ENCODE data around the gene HS6ST1. TPM values are rescaled to one million over a fixed set of nuclear protein-coding genes. Genes with fewer than 3 reads are reported as not detected.
"Not testable (repeated sequence)": the region's sequence is repeated elsewhere in the genome, so short reads cannot be mapped to it uniquely, and the experiment has no call there.

HS6ST1 gene
- total and polyA plus RNA-seq, 4 donors: 3.0 to 17.4 (median 8.9) TPM

DNA sequence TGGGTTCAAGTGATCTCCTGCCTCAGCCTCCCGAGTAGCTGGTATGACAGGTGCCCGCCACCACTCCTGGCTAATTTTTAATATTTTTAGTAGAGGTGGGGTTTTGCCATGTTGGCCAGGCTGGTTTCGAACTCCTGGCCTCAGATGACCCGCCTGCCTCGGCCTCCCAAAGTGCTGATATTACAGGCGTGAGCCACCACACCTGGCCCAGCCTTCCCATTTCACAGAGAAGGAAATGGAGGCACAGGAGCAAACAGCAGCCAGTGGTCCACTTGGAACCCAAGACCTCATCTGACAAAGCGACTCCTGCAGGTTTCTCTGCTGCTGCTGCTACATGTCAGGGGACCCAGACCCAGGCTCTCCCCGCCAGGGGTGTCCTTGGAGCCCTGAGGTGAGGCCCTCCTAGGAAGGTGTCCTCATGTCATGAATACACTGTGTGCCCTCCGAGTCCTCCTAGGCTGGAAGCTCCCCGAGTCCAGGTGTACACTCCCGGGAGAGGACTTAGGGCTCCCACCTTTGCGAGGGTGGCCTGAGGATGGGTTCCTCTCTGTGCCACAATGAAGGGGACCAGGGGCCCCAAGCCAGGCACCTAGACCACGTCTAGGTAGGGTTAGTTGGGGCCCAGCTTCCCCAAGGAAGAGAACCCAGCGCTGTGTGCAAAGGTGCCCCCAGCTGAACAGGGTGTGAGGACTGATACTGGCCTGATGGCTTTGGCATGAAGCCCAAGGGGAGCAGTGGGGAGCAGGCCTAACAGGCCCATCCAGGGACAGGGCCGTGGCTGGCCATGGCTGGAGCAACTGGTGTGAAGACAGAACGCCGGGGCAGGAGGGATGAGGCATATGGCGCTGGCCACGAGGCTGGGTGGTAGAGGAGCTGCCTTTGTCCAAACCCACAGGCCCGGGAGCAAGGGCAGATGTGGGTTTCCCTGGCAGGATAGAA is 56.1 kb downstream of the HS6ST1 start:
- WGBS, 2 donors: 94 to 97% methylated on average over 20 of the region's 20 CpGs
- Histone ChIP-seq H3K36me3 (ENCODE audit: control insufficient read depth in 1 of 2, insufficient read depth in 2 of 2, low read length in 1 of 2) (no peaks in the 10 kb centered on the region), H3K27ac (ENCODE audit: low read depth in 1 of 2, low read length in 2 of 2) (no peak overlapping the region), H3K27me3 (ENCODE audit: control insufficient read depth in 1 of 2, insufficient read depth in 2 of 2, low read length in 1 of 2) (no peaks in the 10 kb centered on the region), H3K9me3 (ENCODE audit: control insufficient read depth, low read length) (no peaks in the 10 kb centered on the region), H3K4me3 (ENCODE audit: low read length in 2 of 2) (no peak overlapping the region), H3K4me1 (ENCODE audit: control insufficient read depth in 1 of 2, insufficient read depth in 2 of 2, low read length in 2 of 2) (no peaks in the 10 kb centered on the region)
- DNase-seq (peak in 1 of 2 donors; percentile 55), ATAC-seq (ENCODE audit: low FRiP score) (no peak)
- intact Hi-C loops (cut with DNase I): no loop called here

DNA sequence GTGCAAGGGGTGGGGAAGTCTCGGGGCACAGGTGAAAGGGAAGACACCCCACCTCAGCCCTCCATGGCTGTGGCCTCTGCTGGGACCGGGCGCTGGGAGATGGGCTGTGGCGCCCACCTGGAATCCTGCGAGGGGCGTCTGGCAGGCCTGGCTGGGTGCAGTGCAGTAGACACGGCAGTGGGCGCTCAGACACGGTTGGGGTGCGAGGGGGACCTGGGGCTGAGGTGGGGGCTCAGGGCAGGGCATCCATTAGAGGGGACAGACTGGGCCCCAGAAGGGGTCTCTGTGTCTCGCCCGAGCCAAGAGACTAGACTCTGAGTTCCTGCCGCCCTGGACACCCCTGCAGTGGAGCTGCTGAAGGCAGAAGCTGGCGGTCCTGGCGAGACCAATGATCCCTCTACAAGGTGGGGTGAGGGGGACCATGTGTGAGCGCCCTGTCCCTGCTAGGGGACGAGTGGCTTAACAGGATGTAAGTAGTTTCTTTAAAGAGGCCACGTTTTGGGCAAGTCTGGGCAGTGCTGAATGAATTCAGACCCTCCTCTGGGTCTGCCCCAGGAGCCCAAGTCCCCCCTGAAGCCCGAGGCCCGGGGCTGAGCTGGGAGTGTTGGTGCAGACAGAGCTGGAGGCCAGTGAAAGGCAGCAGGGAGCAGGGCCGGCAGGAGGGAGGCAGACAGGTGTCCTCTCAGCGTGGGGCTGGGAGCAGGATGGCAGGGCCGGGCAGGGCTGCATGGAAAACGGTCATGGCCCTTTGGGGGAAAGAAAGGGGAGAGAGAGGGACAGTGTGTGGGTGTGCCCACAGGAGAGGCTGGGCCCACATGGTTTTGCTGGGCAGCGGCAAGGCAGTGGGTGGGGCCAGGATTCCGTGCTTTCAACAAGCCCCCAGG is 57.2 kb downstream of the HS6ST1 start:
- no peaks in the 10 kb centered on the region for H3K36me3 ChIP-seq (ENCODE audit: control insufficient read depth in 1 of 2, insufficient read depth in 2 of 2, low read length in 1 of 2)
- no peaks in the 10 kb centered on the region for H3K4me1 ChIP-seq (ENCODE audit: control insufficient read depth in 1 of 2, insufficient read depth in 2 of 2, low read length in 2 of 2)
- H3K9me3 ChIP-seq (ENCODE audit: control insufficient read depth, low read length): no peaks in the 10 kb centered on the region
- ATAC-seq (ENCODE audit: low FRiP score) (no peak), DNase-seq (no peak)
- H3K27ac ChIP-seq (ENCODE audit: low read depth in 1 of 2, low read length in 2 of 2): peak overlapping the region; percentile 7 to 35
- no peak overlapping the region for H3K4me3 ChIP-seq (ENCODE audit: low read length in 2 of 2)
- no peaks in the 10 kb centered on the region for H3K27me3 ChIP-seq (ENCODE audit: control insufficient read depth in 1 of 2, insufficient read depth in 2 of 2, low read length in 1 of 2)
- 90 to 91% methylated on average over 22 to 26 of the region's 26 CpGs for WGBS, 2 donors
- intact Hi-C loops (cut with DNase I): no loop called here

DNA sequence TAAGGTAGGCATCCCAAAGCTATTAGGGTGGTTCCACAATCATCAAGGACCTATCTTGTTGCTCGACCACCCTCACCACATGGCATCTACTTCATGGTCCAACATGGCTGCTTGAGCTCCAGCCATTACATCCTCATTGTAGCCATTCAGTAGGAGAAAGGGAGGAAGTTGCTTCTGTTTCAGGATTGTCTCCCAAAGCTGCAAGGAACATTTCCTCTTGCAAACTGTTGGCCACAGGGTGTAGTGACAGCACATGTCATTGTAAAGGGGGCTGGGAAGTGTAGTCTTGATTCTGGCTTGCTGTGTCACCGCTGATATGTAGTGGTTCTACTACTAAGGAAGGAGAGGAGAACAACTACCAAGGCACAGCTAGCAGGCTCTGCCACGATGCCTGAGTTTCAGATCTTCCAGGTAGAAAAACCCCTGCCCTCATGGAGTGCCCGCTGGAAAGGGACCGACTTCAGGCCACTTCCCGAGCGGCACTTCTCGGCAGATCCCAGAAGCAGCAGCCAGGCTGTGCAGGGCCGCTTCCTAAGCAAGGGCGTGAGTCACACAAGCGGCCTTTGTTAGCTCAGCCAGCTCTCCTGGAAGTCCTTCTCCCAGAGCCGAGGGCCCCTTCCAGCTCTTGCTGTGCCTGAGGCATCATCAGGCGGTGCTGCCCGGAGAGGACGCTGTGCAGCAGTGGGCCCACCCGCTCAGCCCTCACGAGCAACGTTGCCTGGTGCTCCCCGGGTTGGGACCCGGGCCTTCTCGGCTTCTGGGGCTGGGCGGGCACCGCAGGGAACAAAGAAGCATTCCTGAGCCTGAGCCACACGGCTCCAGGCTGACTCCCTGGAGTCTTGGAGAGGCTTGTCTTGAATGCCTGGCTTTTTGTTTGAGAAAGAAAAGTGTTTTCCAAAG is 58.2 kb downstream of the HS6ST1 start:
- intact Hi-C loops (cut with DNase I): no loop called here
- 15 to 16% methylated on average over 24 of the region's 24 CpGs for WGBS, 2 donors
- H3K27ac ChIP-seq (ENCODE audit: low read depth in 1 of 2, low read length in 2 of 2): peak overlapping the region; percentile 7 to 35
- ATAC-seq (ENCODE audit: low FRiP score) (peak; percentile 92), DNase-seq (peak; percentile 86 to 90)
- no peaks in the 10 kb centered on the region for H3K27me3 ChIP-seq (ENCODE audit: control insufficient read depth in 1 of 2, insufficient read depth in 2 of 2, low read length in 1 of 2)
- no peak overlapping the region for H3K4me3 ChIP-seq (ENCODE audit: low read length in 2 of 2)
- no peaks in the 10 kb centered on the region for H3K4me1 ChIP-seq (ENCODE audit: control insufficient read depth in 1 of 2, insufficient read depth in 2 of 2, low read length in 2 of 2)
- H3K36me3 ChIP-seq (ENCODE audit: control insufficient read depth in 1 of 2, insufficient read depth in 2 of 2, low read length in 1 of 2): no peaks in the 10 kb centered on the region
- no peaks in the 10 kb centered on the region for H3K9me3 ChIP-seq (ENCODE audit: control insufficient read depth, low read length)

DNA sequence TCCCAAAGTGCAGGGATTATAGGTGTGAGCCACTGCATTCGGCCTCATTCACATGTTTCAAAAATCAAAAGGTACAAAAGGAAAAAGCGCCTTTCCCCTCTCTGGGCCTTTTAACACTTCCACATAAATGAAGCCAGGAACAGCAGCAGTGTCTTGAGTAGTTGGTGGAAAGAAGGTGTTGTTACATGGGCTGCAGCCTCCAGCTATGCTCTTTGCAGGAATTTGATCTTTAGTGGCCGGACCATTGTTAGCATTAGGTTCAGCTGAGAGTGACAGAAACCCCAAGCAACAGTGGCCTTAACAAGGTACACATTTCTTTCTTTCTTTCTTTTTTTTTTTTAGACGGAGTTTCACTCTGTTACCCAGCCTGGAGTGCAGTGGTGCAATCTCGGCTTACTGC is 59.1 kb downstream of the HS6ST1 start:
- WGBS, 2 donors: 96 to 97% methylated on average over 5 of the region's 5 CpGs
- no peak overlapping the region for H3K27ac ChIP-seq (ENCODE audit: low read depth in 1 of 2, low read length in 2 of 2)
- ATAC-seq (ENCODE audit: low FRiP score): no peak

DNA sequence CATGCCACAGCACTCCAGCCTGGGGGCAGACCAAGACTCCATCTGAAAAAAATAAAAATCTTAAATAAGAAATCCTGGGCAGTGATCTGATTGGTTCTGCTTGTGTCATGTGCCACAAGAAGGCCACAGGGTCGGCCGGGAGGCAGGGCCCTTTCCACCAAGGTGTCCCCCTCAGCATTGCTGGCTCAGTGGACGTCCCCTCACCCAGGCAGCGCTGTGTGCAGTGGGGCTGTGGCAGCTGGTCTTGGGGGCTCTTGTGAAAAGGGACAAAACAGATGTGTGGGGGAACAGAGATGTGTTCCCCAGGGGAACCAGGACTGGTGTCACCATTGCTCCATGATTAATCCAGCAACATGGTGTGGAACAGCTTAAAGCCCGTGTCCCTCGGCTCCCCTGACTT is 60.5 kb downstream of the HS6ST1 start:
- no peaks in the 10 kb centered on the region for H3K36me3 ChIP-seq (ENCODE audit: control insufficient read depth in 1 of 2, insufficient read depth in 2 of 2, low read length in 1 of 2)
- intact Hi-C loops (cut with DNase I): no loop called here
- no peak overlapping the region for H3K27ac ChIP-seq (ENCODE audit: low read depth in 1 of 2, low read length in 2 of 2)
- H3K4me3 ChIP-seq (ENCODE audit: low read length in 2 of 2): no peak overlapping the region
- H3K27me3 ChIP-seq (ENCODE audit: control insufficient read depth in 1 of 2, insufficient read depth in 2 of 2, low read length in 1 of 2): no peaks in the 10 kb centered on the region
- H3K4me1 ChIP-seq (ENCODE audit: control insufficient read depth in 1 of 2, insufficient read depth in 2 of 2, low read length in 2 of 2): no peaks in the 10 kb centered on the region
- no peaks in the 10 kb centered on the region for H3K9me3 ChIP-seq (ENCODE audit: control insufficient read depth, low read length)
- DNase-seq (no peak), ATAC-seq (ENCODE audit: low FRiP score) (no peak)
- 85 to 91% methylated on average over 6 of the region's 6 CpGs for WGBS, 2 donors

More for the DNA sequence above, 59.1 kb downstream of the HS6ST1 start:
- Histone ChIP-seq H3K27me3 (ENCODE audit: control insufficient read depth in 1 of 2, insufficient read depth in 2 of 2, low read length in 1 of 2) (no peaks in the 10 kb centered on the region), H3K9me3 (ENCODE audit: control insufficient read depth, low read length) (no peaks in the 10 kb centered on the region), H3K4me3 (ENCODE audit: low read length in 2 of 2) (no peak overlapping the region), H3K4me1 (ENCODE audit: control insufficient read depth in 1 of 2, insufficient read depth in 2 of 2, low read length in 2 of 2) (no peaks in the 10 kb centered on the region), H3K36me3 (ENCODE audit: control insufficient read depth in 1 of 2, insufficient read depth in 2 of 2, low read length in 1 of 2) (no peaks in the 10 kb centered on the region)
- intact Hi-C loops (cut with DNase I): no loop called here
- no peak for DNase-seq

DNA sequence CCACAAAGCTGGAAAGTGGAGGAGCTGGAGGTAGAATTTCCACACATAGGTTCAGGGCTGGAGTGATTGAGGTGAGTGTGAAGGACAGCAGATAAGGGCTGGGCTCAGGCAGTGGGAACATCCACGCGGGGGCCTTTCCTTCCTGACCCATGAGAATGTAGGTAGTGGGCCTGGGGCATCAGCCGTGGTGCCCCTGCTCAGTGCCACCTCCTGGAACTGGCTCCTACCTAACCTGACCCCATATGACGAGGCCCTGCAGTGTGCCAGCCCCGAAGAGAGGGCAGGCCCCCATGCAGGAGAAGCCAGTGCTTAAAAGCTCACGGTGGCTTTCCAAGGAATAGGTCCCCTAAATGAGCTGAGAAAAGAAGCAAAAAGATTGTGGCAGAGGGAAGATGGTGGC is 66.2 kb downstream of the HS6ST1 start:
- Histone ChIP-seq H3K36me3 (ENCODE audit: control insufficient read depth in 1 of 2, insufficient read depth in 2 of 2, low read length in 1 of 2) (no peaks in the 10 kb centered on the region), H3K4me3 (ENCODE audit: low read length in 2 of 2) (no peak overlapping the region), H3K9me3 (ENCODE audit: control insufficient read depth, low read length) (no peaks in the 10 kb centered on the region), H3K27me3 (ENCODE audit: control insufficient read depth in 1 of 2, insufficient read depth in 2 of 2, low read length in 1 of 2) (no peaks in the 10 kb centered on the region), H3K4me1 (ENCODE audit: control insufficient read depth in 1 of 2, insufficient read depth in 2 of 2, low read length in 2 of 2) (no peaks in the 10 kb centered on the region), H3K27ac (ENCODE audit: low read depth in 1 of 2, low read length in 2 of 2) (no peak overlapping the region)
- ATAC-seq (ENCODE audit: low FRiP score) (no peak), DNase-seq (no peak)
- intact Hi-C loops (cut with DNase I): no loop called here
- 94 to 95% methylated on average over 6 of the region's 6 CpGs for WGBS, 2 donors

DNA sequence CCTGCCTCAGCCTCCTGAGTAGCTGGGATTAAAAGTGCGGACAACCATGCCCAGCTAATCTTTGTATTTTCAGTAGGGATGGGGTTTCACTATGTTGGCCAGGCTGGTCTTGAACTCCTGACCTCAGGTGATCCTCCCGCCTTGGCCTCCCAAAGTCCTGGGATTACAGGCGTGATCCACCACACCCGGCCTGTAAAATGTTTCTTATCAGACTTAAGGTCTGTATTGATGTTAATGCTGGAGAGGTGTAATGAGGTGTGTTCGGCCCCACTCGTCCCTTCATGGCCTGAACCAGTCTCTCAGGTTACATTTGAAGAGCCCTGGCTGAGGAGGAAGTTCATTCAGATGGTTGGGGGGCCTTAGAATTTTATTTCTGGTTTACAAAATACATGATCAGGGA is 66.6 kb downstream of the HS6ST1 start:
- 95 to 97% methylated on average over 6 of the region's 6 CpGs for WGBS, 2 donors
- H3K27ac ChIP-seq (ENCODE audit: low read depth in 1 of 2, low read length in 2 of 2); H3K4me1 ChIP-seq (ENCODE audit: control insufficient read depth in 1 of 2, insufficient read depth in 2 of 2, low read length in 2 of 2); H3K9me3 ChIP-seq (ENCODE audit: control insufficient read depth, low read length); intact Hi-C loops (cut with DNase I); H3K36me3 ChIP-seq (ENCODE audit: control insufficient read depth in 1 of 2, insufficient read depth in 2 of 2, low read length in 1 of 2); H3K4me3 ChIP-seq (ENCODE audit: low read length in 2 of 2); ATAC-seq (ENCODE audit: low FRiP score); DNase-seq; H3K27me3 ChIP-seq (ENCODE audit: control insufficient read depth in 1 of 2, insufficient read depth in 2 of 2, low read length in 1 of 2): not testable (repeated sequence)

All from aorta (tissue), 5 donors.